CD14-positive monocyte (primary cell): ENCODE measurements around the gene ERCC5. TPM values are rescaled to one million over a fixed set of nuclear protein-coding genes. Genes with fewer than 3 reads are reported as not detected.

Experiments used
- DNase-seq, 3 donors: peaks; one replicate each; pipeline ENCODE4 v3.0.0-alpha.2; 2011 to 2022
- H2AFZ ChIP-seq: 2 replicates; pipeline ENCODE4 v1.6.0; 2012; ENCODE audit warnings: mild to moderate bottlenecking, low read depth, low read length, inconsistent platforms; ENCODE audit not compliant: insufficient read depth, poor library complexity, severe bottlenecking
- H3K27ac ChIP-seq, 2 donors: 1 replicate in 1 of 2; 2 replicates in 1 of 2; pipeline ENCODE4 v1.5.1; 2012 to 2013; ENCODE audit warnings: low read length in 2 of 2, control low read depth in 1 of 2, inconsistent platforms in 1 of 2, low read depth in 1 of 2, mild to moderate bottlenecking in 1 of 2
- H3K27me3 ChIP-seq, 2 donors: one replicate each; pipeline versions ENCODE4 v1.6.0 to v1.6.1; 2011 to 2013; ENCODE audit warnings: low read length in 2 of 2; ENCODE audit not compliant: control insufficient read depth in 2 of 2, insufficient read depth in 2 of 2
- H3K36me3 ChIP-seq, 2 donors: replicated peaks in 1 of 2; 1 replicate in 1 of 2; 2 replicates in 1 of 2; pipeline versions ENCODE4 v1.5.1 to v1.6.1; 2012 to 2013; ENCODE audit warnings: low read length in 2 of 2, control low read depth in 1 of 2, inconsistent platforms in 1 of 2, mild to moderate bottlenecking in 1 of 2; ENCODE audit not compliant: insufficient read depth in 2 of 2, control insufficient read depth in 1 of 2
- H3K4me1 ChIP-seq, 2 donors: 1 replicate in 1 of 2; 2 replicates in 1 of 2; pipeline versions ENCODE4 v1.5.1 to v1.6.1; 2012 to 2013; ENCODE audit warnings: low read length in 2 of 2, control low read depth in 1 of 2, inconsistent platforms in 1 of 2, mild to moderate bottlenecking in 1 of 2, moderate library complexity in 1 of 2; ENCODE audit not compliant: insufficient read depth in 2 of 2, control insufficient read depth in 1 of 2
- H3K4me2 ChIP-seq: replicated peaks from 2 replicates; pipeline ENCODE3; 2012; ENCODE audit warnings: low read length, moderate library complexity, mild to moderate bottlenecking; ENCODE audit not compliant: poor library complexity, severe bottlenecking; ENCODE audit errors: extremely low read depth
- H3K4me3 ChIP-seq, 3 experiments: fragments of 200-600 bp in 1 of 3; sonication (generic) in 1 of 3; replicated peaks in 1 of 3; 1 replicate in 2 of 3; 2 replicates in 1 of 3; pipeline ENCODE4 v1.5.1; 2011 to 2013; ENCODE audit warnings: low read length in 3 of 3, mild to moderate bottlenecking in 3 of 3, control low read depth in 2 of 3, low read depth in 2 of 3, inconsistent platforms in 1 of 3, moderate library complexity in 1 of 3
- H3K79me2 ChIP-seq: 2 replicates; pipeline ENCODE4 v1.6.0; 2012; ENCODE audit warnings: mild to moderate bottlenecking, control low read depth, inconsistent platforms, low read length, moderate library complexity; ENCODE audit not compliant: insufficient read depth
- H3K9ac ChIP-seq: 2 replicates; pipeline ENCODE4 v1.6.0; 2017; ENCODE audit warnings: low read length, mild to moderate bottlenecking; ENCODE audit not compliant: insufficient read depth, poor library complexity, severe bottlenecking
- H3K9me3 ChIP-seq, 2 donors: replicated peaks in 1 of 2; 1 replicate in 1 of 2; 2 replicates in 1 of 2; pipeline versions ENCODE4 v1.5.1 to v1.6.1; 2012 to 2013; ENCODE audit warnings: low read length in 2 of 2, control low read depth in 1 of 2; ENCODE audit not compliant: control insufficient read depth in 1 of 2, insufficient read depth in 1 of 2
- H4K20me1 ChIP-seq: 2 replicates; pipeline ENCODE4 v1.6.0; 2012; ENCODE audit warnings: mild to moderate bottlenecking, low read length, control low read depth, moderate library complexity; ENCODE audit not compliant: insufficient read depth
- H3K27ac Mint-ChIP-seq, 7 donors: one replicate each; pipeline ENCODE4 v1.8.0; 2020; ENCODE audit warnings: mild to moderate bottlenecking in 7 of 7, mixed read lengths in 7 of 7, moderate library complexity in 6 of 7, inconsistent platforms in 2 of 7
- H3K27me3 Mint-ChIP-seq, 3 donors: one replicate each; pipeline ENCODE4 v1.8.0; 2021 to 2022; ENCODE audit warnings: low read depth in 3 of 3, mild to moderate bottlenecking in 3 of 3, mixed read lengths in 3 of 3, moderate library complexity in 3 of 3, inconsistent platforms in 1 of 3
- H3K36me3 Mint-ChIP-seq, 2 donors: one replicate each; pipeline ENCODE4 v1.8.0; 2020; ENCODE audit warnings: mixed read lengths in 2 of 2, inconsistent platforms in 1 of 2, mild to moderate bottlenecking in 1 of 2
- H3K4me1 Mint-ChIP-seq: one replicate; pipeline ENCODE4 v1.8.0; 2020; ENCODE audit warnings: mild to moderate bottlenecking, mixed read lengths
- H3K4me3 Mint-ChIP-seq, 2 donors: one replicate each; pipeline ENCODE4 v1.8.0; 2020; ENCODE audit warnings: mild to moderate bottlenecking in 2 of 2, mixed read lengths in 2 of 2, moderate library complexity in 1 of 2
- H3K9me3 Mint-ChIP-seq, 7 donors: one replicate each; pipeline ENCODE4 v1.8.0; 2020 to 2022; ENCODE audit warnings: mixed read lengths in 7 of 7, mild to moderate bottlenecking in 6 of 7, moderate library complexity in 6 of 7, inconsistent platforms in 2 of 7
- CTCF ChIP-seq: fragments of 200-600 bp; IDR thresholded peaks from one replicate; pipeline ENCODE4 v1.8.0; 2022; ENCODE audit warnings: antibody characterized with exemption, mild to moderate bottlenecking
- WGBS: methylation state at CpG from one replicate; pipeline ENCODE4 v1.1.5; 2013; ENCODE audit warnings: missing lambda C conversion rate; ENCODE audit not compliant: insufficient coverage; 5-methylcytosine and 5-hydroxymethylcytosine counted together
- intact Hi-C, 2 donors: fragments of 100-400 bp; cut with micrococcal nuclease; formaldehyde crosslinking; loops; one replicate each; pipeline versions ENCODE4 v1.15.0 to v1.15.1; 2023
- polyA plus RNA-seq, 3 donors: library from polyadenylated mRNA; depleted of rRNA in 1 of 3; unstranded in 2 of 3; stranded (reverse) in 1 of 3; fragments of 300-500 nt in 2 of 3; fragments of >200 nt in 1 of 3; fragmentation: Illumina TruSeq in 2 of 3; gene quantifications; 1 replicate in 2 of 3; 2 replicates in 1 of 3; pipeline ENCODE4 v1.2.3, GENCODE V29; 2012 to 2021

The ERCC5 gene
- polyA plus RNA-seq, 3 donors: 15.2 to 34.2 (median 22.1) TPM

GRCh38 chr13:102869948-102870676, 24.3 kb downstream of the ERCC5 start:
- Histone ChIP-seq H4K20me1 (peaks cover 49% of the 10 kb centered on the region), H3K27me3 (no peaks in the 10 kb centered on the region), H3K9me3 (no peaks in the 10 kb centered on the region), H3K79me2 (peaks cover 16% of the 10 kb centered on the region), H3K27ac (peak overlapping the region in 1 of 2 donors; percentile 13), H3K4me2 (no peak overlapping the region), H3K4me3 (no peak overlapping the region), H3K36me3 (peaks cover 90 to 96% of the 10 kb centered on the region in 2 donors), H3K9ac (no peak overlapping the region), H2AFZ (no peak overlapping the region), H3K4me1 (no peaks in the 10 kb centered on the region)
- Mint-ChIP-seq H3K27ac (peak overlapping the region in 5 of 7 donors; percentile 8 to 89 (median 75)), H3K36me3 (peaks cover 70 to 92% of the 10 kb centered on the region in 2 donors), H3K4me3 (no peak overlapping the region), H3K4me1 (peaks cover 3% of the 10 kb centered on the region), H3K9me3 (peaks cover 0 to 1% (median 0%) of the 10 kb centered on the region in 7 donors), H3K27me3 (no peaks in the 10 kb centered on the region)
- no peak for TF ChIP-seq CTCF
- whole genome bisulfite sequencing: 90% methylated on average over 3 of the region's 5 CpGs
- intact Hi-C loops: no loop called here
- DNase-seq: no peak

DNA sequence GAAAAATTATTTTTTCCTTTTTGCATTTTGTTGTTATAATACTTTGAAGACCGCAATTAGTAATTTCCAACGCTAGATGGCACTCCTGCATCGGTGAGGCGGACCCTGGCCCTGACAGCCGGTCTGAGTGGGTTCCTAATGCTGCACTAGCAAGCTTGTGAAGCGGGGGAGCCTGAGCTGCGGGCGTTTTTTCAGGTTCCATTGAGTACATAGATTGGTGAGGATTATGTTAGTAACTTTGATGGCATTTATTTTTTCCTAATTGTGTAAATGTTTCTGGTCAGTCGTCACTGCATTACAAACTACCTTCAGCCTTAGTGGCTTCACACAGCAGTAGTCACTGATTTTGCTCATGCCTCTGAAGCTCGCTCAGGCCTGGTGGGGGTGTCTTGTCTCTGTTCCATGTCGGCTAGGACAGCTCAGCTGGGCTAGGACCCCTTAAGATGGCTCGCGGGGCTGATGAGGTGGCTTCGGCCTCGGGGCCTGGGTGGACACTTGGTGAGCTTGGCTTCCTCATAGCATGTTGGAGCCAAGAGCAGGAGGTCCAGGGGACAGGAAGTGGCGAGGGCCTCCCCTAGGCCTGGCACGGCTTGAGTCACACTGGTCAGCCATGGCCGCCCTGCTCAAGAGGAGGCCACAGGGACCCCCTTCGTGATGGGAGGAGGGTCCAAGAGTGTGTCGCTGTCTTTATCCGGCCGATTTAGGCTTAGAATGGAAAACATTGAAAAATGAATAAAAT, 25.0 kb downstream of the ERCC5 start:
- Mint-ChIP-seq H3K9me3 (peaks cover 0 to 1% (median 0%) of the 10 kb centered on the region in 7 donors), H3K4me1 (peaks cover 2% of the 10 kb centered on the region), H3K27me3 (no peaks in the 10 kb centered on the region), H3K27ac (peak overlapping the region in 4 of 7 donors; percentile 31 to 75 (median 50)), H3K36me3 (peaks cover 72 to 93% of the 10 kb centered on the region in 2 donors), H3K4me3 (no peak overlapping the region)
- Histone ChIP-seq H3K4me2 (no peak overlapping the region), H3K9ac (no peak overlapping the region), H3K36me3 (peaks cover 90 to 96% of the 10 kb centered on the region in 2 donors), H3K9me3 (no peaks in the 10 kb centered on the region), H2AFZ (no peak overlapping the region), H3K4me3 (no peak overlapping the region), H3K27ac (peak overlapping the region in 1 of 2 donors; percentile 46), H3K27me3 (no peaks in the 10 kb centered on the region), H3K79me2 (peaks cover 10% of the 10 kb centered on the region), H4K20me1 (peaks cover 44% of the 10 kb centered on the region), H3K4me1 (no peaks in the 10 kb centered on the region)
- DNase-seq: peak; percentile 7 to 29 (median 28)
- TF ChIP-seq CTCF: peak; percentile 87
- intact Hi-C loops: no loop called here
- WGBS: 63% methylated on average over 16 of the region's 22 CpGs
